Activated CD4-positive, alpha-beta T cell treated with anti-CD3 and anti-CD28 coated beads, Interleukin-10, Interleukin-2, amounts not matched to agents 100 ng/mL and 50 ng/mL, durations not matched to agents 16 hours and 8 hours (primary cell): ENCODE results near the gene KASH5.
"Not testable (repeated sequence)": the region's sequence is repeated elsewhere in the genome, so short reads cannot be mapped to it uniquely, and the experiment has no call there.

Source experiments
- DNase-seq: peaks from one replicate; pipeline ENCODE4 v3.0.0-alpha.2; 2020

KASH5 gene

DNA sequence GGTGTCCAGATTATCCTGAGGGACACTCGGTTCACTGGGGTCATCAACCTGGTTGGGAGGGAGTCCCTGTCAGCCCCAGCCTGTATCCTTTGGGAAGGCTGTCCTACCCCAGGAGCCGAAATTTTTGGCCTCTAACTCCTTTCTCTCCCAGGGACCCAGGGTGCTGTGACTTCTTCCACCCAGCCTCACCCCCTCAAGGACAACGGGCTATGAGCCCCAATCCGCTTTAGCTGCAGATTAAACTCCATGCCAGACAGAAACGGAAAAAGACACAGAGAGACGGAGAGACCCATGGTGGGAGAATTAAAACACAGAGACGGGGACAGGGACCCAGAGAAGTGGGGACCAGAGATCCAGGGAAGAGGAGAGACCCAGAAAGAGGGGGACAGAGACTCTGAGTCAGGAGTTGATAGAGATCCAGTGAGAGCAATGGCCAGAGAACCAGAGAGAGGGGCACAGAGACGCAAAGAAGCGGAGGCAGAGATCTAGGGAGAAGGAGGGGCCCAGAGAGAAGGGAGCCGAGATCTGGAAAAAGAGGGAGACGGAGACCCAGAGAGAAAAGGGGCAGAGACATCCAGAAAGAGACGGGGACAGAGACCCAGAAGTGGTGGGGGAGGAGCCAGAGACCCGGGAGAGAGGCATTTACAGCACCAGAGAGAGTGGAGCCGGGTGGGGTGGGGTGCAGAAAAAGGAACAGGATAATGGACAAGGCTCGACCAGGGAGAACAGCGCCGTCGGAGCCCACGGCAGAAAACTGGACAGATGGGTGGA is 52.6 kb downstream of the KASH5 start:
- DNase-seq = no peak

DNA sequence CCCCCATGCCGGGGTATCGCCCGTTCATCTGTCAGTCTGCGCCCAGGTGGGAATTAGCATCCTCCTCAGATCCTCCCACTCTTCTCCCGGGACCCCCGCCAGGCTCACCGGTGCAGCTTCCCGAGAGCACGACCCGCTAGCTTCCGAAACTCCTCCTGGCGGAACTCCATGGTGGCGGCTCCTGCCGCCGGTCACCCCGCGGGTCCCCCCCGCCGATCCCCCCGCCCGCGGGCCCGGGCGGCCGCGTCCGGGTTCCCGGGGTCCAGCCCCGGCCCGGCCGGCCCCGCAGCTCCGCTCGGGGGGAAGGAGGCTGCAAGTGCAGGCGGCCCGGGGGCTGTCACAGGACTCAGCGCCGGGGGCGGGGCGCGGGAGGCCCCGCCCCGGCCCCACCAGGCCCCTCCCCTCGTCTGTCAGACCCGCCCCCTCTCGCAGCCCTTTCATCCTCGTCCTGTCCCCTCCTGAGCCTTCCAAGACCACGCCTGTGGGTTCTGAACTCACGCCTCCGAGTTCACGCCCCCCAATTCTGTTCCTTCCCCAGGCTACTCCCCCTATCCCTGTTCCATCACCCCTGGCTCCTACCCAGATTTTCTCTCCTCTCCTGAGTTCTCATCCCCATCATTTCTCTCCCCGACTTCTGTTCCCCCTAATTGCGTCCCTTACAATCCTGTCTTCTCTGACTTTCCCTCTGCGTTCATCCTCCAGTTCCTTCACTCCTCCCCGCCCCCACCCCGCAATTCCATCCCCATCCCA is 53.3 kb downstream of the KASH5 start, which contains the start of gene SLC17A7:
Gene SLC17A7, minus strand, starts transcription at position 318 of the 750 bp plus-strand sequence. Its CDS starts 148 bp downstream, at position 170.
- DNase-seq = peak; percentile 50

DNA sequence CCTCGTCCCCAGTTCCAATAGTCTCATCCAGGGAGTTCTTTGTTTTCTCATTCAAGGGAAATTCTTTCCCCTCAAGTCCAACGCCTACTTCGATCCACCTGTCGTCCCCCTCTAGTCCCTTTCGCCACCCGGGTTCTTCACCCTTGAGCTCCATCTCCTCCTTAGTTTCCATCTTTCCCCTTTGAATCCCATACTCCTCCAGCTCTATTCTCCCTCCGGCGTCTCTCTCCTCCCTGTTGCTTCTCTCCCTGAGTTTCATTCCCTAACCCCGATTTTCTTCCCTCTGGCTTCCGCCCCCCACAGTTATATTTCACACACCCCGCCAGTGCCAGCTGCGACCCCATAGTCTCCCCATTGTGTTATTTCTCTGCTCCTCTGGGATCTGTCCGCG is 53.9 kb downstream of the KASH5 start:
- DNase-seq = no peak

DNA sequence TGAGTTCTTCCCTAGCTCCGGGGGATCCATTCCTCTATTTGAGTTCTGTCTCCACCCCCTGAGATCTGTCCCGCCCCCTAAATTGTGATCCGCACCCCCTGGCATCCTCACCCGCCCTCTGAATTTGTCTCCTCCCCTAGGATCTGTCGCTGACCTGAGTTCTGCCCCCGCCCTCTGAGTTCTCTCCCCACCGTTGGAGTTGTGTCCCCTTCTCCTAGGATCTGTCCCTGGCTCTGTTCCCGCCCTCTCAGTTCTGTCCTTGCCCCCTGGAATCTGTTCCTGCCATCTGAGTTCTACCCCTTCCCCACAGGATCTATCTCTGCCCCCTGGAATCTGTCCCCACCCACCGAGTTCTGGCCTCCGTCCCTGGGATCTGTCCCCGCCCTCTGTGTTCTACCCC is 54.3 kb downstream of the KASH5 start:
- no peak for DNase-seq

DNA sequence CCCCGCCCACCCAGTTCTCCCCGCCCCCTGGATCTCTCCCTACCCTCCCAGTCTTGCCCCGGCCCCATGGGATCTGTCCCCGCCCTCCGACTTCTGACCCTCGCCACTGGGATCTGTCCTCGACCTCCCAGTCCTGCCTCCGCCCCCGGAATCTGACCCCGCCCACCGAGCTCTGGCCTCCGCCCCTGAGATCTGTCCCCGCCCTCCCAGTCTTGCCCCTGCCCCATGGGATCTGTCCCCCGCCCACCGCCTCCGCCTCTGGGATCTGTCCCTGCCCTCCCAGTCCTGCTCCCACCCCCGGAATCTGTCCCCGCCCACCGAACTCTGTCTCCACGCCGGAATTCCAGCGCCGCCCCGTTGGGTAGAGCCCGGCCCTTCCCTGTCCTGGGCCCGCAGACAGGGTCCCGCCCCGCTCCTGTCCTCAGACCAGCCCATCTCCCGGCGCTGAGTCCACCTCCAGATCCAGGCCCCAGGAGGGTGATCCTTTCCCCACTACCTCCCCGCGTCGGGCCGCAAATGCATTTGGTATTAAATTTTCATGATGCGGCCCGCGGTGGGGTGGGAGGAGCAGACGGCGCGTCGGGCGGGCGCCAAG is 54.8 kb downstream of the KASH5 start:
- peak; percentile 79 for DNase-seq

DNA sequence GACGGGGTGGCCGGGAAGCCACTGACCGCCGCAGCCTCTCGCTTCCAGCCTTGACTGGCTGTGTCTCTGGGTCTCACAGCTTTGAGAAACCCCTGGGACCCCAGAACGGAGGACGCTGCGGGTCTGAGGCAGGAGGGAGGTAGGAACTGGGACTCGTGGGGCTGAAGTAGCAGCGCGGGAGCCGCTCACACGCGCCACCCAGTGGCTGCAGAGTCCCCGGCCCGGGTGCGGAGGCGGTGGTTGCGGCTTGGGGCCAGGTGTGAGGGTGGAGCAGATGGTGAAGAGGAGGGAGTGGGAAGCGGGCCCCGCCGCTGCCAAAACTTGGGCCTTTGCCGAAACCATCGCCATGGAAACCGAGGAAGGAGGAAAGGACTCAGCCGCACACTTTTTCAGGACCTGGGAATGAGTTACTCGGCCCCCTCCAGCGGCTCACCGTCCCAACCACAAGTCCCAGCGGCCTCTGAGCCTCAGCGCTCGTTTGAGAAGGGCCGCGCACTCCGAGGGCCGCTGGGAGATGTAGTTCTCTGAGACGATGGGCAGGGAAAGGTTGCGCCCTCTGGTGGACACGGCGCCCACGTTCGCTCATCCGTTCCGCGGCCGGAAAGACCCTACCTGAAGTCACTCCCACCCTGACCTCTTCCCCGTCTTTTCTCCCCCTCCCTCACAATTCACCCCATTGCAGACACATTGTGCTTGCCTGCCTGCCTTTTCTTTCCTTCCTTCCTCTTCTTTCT is 55.5 kb downstream of the KASH5 start:
- DNase-seq = peak; percentile 95

DNA sequence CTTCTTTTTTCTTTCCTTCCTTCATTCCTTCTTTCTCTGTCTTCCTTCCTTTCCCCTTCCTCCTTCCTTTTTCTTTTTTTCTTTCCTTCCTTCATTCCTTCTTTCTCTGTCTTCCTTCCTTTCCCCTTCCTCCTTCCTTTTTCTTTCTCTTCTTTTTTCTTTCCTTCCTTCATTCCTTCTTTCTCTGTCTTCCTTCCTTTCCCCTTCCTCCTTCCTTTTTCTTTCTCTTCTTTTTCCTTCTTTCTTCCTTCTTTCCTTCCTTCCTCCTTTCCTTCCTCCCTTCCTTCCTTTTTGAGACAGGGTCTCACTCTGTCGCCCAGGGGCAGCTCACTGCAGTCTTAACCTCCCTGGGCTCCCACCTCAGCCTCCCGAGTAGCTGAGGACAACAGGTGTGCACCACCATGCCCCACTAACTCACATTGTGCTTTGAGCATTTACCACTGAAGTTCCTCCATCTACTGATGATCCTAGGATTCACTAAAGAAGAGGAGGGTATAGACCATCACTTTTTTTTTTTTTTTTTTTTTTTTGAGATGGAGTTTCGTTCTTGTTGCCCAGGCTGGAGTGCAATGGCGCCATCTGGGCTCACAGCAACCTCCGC is 56.2 kb downstream of the KASH5 start:
- DNase-seq = not testable (repeated sequence)

DNA sequence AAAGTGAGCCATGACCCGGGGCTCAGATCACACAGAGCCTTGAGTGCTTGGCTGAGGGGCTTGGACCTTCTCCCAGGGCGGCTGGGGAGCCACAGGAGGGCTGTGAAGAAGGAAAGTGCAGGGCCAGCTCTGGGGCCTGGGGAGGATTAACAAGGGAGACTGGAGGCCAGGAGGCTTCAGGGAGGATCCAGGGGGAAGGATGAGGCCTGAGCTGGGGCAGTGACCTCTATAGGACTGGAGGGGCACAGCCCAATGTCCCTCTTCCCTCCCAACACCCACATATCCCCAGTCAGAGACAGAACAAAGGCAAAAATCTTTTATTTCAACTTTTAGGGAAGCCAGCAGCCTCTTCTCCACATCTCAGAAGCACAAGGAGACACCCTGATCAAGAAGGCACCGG is 57.9 kb downstream of the KASH5 start:
- no peak for DNase-seq

DNA sequence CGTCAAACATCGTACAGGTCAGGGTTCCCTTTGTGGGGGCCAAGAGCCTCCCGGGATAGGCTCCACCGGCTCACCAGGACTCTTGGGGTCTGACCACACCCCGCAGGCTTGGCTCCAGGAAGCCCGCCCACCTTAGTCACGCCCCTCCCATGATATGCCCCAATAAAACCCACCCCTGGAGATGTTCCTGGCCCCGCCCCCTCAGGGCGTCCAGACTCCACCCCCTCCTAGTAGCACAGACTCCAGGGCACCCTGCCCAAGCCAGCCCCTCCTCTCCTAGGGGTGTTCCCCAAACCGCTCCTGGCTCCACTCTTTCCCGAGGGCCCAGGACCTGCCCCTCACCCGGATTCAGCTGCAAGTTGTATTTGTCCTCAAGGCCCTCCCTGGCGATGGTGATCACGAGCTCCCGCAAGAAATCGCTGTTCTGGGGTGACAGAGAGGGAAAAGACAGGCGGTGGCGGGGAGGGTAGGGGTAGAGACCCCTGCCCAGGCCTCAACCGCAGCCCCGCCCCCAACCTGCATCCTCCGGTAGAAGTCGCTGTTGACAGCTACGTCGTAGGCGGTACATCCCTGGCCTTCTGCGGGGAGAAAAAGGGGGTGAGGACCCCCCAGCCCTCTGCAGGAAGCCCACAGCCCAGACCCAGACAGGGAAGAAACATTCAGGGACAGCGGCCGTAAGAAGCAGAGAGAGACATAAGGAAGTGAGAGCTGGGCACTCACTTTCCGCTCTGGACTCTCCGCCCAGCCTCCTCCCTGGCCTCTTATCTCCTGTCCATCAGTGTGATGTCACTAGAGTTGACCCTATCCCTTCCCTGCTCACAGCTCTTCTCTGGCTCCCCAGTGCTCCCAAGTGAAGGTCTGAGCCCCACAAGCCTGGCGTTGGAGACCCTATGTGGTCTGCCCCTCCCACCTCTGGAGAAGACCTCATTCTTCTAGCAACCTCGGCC is 59.7 kb downstream of the KASH5 start:
- DNase-seq = peak; percentile 58

DNA sequence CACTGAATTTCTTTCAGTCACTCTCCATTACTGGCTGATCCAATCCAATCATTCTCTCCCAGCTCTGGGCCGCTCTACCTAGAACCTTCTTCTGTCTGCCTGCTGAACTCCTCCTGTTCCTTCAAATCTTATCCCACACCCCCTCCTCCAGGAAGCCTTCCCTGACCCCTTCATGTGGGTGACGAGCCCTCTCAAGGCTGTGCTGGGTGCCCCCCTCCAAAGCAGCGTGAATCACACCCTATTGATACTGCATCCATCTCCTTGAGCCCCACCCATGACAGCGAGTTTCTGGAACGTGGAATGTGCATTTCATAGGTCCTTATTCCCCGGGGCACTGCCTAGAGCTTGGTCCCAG is 60.4 kb downstream of the KASH5 start:
- DNase-seq = no peak

DNA sequence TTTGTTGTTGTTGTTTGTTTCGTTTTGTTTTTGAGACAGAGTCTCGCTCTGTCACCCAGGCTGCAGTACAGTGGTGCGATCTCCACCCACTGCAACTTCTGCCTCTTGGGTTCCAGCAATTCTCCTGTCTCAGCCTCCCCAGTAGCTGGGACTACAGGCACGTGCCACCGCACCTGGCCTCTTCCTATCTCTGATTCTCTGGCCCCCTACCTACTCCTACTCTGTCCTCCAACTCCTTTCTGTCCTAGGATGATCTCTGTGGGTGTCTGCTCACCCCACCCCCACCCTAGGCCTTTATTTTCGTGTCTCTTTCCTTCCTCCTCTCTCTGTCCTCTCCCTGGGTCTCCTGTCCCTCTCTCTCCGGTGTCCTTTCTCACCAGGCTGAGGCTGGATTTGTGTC is 62.4 kb downstream of the KASH5 start:
- DNase-seq = no peak

DNA sequence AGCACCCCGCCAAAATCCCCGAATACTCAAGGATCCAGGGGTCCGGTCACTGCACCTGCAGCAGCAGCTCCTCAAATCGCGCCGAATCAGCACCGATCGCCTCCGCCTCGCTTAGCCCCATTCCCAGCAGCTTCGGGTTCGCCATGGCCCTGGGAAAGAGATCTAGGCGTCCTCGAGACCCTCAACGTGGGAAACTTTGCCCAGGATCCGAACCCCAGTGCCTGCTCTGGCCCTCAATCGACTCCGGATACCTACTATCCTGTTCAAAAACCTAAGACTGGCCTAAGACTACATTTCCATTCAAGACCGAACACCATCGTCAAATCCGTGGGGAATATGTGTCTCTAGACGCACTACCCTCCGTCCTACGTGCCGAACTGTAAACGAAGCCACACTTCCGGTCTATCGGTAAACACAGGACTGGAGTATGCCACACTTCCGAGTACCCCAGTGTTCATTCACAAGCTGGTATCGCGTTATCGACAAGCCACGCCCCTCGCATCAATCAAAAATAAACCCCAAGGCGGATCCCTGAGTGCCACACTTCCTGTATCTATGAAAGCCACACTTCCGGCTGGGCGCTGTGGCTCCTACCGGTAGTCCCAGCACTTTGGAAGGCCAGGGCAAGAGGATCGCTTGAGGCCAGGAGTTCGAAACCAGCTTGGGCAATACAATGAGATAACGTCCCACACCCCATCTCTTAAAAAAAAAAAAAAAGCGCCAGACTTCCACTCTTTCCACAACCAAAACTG is 63.6 kb downstream of the KASH5 start, which contains the start of gene PIH1D1:
Gene PIH1D1, minus strand, starts transcription at position 385 of the 752 bp plus-strand sequence. Its CDS starts 240 bp downstream, at position 145.
- peak; percentile 99 for DNase-seq

DNA sequence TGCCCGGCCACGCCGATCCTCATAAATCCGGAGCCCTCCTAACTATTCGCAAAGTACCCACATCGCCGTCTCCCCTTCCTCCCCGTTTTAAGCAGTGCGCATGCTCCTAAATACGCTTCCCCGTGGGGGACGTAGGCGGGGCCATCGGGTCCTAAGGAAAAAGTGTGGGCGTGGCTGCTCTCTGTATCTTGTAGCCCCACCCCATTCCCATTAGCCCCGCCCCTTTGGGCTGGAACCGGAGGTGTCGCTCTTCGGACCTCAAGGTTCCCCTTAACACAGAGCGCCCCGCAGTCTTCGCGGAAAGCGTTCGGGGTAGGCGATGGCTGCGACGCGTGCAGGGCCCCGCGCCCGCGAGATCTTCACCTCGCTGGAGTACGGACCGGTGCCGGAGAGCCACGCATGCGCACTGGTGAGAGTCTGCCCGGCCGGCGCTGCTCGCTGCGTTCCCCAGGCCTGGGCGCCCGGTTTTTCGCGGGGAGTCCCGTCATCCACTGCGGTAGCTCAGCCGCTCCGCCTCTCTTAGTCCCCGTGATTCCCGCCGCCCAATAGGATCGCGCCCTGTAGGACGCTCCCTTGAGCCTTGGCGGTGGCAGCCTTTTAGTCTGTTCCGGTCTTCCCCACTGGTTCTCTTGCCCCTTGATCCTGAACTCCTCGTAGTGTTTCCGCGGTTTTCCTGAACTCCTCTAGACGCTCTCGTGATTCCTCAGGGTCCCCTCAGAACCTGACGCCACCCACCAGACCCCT is 65.1 kb downstream of the KASH5 start, which contains the start of gene ALDH16A1:
Gene ALDH16A1, plus strand, starts transcription at position 213 of the 744 bp plus-strand sequence. Its CDS starts 107 bp downstream, at position 320.
- peak; percentile 99 for DNase-seq

DNA sequence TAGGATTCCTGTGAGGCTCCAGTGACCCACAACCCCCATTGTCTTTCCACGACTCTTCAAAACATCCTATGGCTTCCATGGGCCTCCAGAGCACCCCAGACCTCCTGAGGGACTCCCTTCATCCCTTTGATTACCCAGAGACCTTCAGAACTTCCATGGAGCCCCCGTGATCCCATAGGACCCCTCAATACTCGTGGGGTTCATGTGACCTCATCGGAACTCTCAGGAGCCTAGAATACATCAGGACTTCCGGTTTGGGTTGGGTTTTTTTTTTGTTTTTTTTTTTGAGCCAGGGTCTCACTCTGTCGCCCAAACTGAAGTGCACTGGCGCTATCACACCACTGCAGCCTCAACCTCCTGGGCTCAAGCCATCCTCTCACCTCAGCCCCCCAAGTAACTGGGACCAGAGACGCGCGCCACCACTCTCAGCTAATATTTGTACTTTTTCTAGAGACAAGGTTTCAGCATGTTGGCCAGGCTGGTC is 65.8 kb downstream of the KASH5 start:
- no peak for DNase-seq

DNA sequence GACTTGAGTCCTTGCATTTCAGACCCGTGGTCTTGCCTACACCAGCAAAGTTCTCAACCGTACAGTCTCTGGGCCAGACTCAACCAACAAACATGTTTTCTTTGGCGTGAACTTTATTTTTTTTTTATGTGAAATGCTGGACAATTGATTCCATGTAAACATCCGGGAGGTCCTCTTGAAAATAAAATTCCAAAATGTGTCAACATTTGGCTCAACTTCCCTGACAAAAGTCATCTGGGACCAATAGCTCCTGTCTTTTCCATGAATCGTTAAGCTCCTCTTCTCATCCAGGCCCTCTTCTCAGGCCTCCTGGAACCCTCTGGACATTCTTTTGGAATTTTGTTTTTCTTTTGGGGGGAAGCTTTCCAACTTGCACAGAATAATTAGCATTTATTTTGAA is 67.7 kb downstream of the KASH5 start:
- no peak for DNase-seq

DNA sequence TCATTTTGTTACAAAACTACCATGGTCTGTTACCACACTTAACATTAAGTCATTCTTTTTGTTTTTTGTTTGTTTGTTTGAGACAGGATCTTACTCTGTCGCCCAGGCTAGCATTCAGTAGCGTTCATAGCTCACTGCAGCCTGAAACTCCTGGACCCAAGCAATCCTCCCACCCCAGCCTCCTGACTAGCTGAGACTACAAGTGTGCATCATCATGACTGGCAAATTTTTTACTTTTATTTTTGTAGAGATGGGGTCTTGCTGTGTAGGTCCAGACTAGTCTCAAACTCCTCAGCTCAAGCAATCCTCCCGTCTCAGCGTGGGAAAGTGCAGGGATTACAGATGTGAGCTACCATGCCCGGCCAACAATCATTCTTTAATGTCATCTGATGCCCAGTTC is 68.3 kb downstream of the KASH5 start:
- no peak for DNase-seq

DNA sequence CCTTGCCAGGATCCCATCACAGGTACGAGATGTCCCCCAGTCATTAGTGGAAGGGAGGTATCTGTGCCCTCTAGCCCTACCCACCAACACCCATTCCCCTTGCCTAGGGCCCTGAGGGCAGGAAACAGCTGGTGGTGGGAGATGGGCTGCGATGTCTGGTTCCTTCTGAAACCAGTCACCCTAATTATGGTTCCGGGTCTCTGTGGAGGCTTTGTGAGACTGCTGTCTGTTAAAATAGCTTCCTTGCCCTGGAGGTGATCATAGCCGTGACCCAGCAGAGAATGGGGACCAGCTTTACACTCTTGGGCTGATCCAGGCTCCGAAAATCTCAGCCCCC is 70.5 kb downstream of the KASH5 start:
- DNase-seq = no peak

DNA sequence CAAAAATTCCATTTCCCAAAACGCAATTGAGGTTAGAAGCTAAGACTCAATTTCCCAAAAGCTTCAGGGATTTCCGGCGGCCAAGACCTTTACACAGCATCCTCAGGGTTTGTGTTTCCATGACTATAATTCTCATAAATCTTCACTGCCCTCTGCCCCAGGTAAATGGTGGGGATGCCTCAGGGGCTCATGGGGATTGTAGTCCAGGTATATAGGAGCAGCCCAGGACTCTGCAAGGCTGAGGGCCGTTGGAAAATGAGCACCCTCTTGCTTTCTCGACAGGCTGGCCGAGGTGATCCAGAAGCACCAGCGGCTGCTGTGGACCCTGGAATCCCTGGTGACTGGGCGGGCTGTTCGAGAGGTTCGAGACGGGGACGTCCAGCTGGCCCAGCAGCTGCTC is 71.3 kb downstream of the KASH5 start:
- no peak for DNase-seq

DNA sequence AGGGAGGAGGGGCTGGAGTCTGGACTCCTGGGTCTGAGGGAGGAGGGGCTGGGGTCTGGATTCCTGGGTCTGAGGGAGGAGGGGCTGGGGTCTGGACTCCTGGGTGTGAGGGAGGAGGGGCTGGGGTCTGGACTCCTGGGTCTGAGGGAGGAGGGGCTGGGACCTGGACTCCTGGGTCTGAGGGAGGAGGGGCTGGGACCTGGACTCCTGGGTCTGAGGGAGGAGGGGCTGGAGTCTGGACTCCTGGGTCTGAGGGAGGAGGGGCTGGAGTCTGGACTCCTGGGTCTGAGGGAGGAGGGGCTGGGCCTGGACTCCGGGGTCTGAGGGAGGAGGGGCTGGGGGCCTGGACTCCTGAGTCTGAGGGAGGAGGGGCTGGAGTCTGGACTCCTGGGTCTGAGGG is 73.1 kb downstream of the KASH5 start:
- not testable (repeated sequence) for DNase-seq

DNA sequence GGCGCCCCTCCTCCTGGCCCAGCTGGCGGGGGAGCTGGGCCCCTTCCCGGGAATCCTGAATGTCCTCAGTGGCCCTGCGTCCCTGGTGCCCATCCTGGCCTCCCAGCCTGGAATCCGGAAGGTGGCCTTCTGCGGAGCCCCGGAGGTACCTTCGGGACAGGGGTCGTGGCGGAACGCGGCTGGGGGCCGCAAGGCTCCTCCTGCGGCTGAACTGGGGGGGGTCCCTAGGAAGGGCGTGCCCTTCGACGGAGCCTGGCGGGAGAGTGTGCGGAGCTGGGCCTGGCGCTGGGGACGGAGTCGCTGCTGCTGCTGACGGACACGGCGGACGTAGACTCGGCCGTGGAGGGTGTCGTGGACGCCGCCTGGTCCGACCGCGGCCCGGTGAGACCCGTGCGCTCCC is 73.6 kb downstream of the KASH5 start:
- no peak for DNase-seq
